Activated T-helper 17 cell treated with anti-CD3 and anti-CD28 coated beads, Interleukin-2, amount 50 U/mL, for 72 hours (primary cell): Measurements from ENCODE around the gene CHML. TPM values are rescaled to one million over a fixed set of nuclear protein-coding genes. Genes with fewer than 3 reads are reported as not detected.

ENCODE experiments used
- ATAC-seq: fragments of 150-1000 bp; cut with Tn5 transposase; replicated peaks from 2 replicates; pipeline ENCODE4 v1.10.0; 2021; ENCODE audit warnings: mild to moderate bottlenecking, moderate library complexity
- H3K27ac Mint-ChIP-seq: one replicate; pipeline ENCODE4 v1.8.0; 2022; ENCODE audit warnings: mixed read lengths
- H3K27me3 Mint-ChIP-seq: one replicate; pipeline ENCODE4 v1.8.0; 2022; ENCODE audit warnings: mixed read lengths
- H3K36me3 Mint-ChIP-seq: one replicate; pipeline ENCODE4 v1.8.0; 2022; ENCODE audit warnings: low read depth, mild to moderate bottlenecking, mixed read lengths
- H3K4me1 Mint-ChIP-seq: one replicate; pipeline ENCODE4 v1.8.0; 2022; ENCODE audit warnings: mixed read lengths
- H3K4me3 Mint-ChIP-seq: one replicate; pipeline ENCODE4 v1.8.0; 2022; ENCODE audit warnings: mild to moderate bottlenecking, mixed read lengths
- H3K9me3 Mint-ChIP-seq: one replicate; pipeline ENCODE4 v1.8.0; 2022; ENCODE audit warnings: mixed read lengths
- total RNA-seq, 2 donors: library from RNA; stranded (reverse); gene quantifications; one replicate each; pipeline ENCODE4 v1.2.3, GENCODE V29; 2022

The CHML gene
- total RNA-seq, 2 donors from 2014 or later: 8.9 to 13.4 TPM

DNA sequence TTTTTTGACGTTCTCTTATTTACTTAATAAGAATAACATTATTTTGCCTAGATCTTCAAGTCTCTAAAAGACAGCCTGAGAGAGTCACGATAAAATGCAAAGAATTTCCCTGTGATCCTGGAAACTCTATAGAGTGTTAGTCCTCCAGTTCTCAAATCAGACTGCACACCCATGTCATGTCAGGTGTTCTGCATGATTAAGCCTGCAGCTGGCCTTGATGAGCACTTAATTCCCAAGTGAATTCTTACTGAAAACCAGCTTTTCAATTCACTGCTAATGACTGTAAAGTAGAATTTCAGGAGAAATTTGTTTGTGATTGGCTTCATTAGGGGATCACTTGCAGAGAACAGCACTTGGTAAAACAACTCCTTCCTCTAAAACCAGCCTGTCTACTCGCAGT, 41.9 kb downstream of the CHML start:
- ATAC-seq: no peak
- Mint-ChIP-seq H3K27ac (no peak overlapping the region), H3K9me3 (no peaks in the 10 kb centered on the region), H3K4me3 (no peak overlapping the region), H3K4me1 (peaks cover 1% of the 10 kb centered on the region), H3K27me3 (no peaks in the 10 kb centered on the region), H3K36me3 (peaks cover 26% of the 10 kb centered on the region)

DNA sequence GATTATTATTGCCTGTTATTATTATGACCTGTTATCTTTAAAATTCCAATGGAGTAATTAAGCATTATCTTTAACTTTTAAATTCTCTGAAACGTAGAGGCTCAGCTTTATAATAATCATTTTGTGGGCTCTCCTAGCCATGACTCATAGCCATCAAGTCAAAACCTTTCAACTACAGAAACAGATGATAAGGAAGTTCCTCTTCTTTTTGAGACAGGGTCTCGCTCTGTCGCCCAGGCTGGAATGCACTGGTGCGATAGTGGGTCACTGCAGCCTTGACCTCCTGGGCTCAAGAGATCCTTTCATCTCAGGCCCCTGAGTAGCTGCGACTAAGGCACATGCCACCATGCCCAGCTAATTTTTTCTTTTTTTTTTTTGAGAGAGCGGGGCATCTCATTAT, 43.5 kb downstream of the CHML start:
- Mint-ChIP-seq H3K27me3 (no peaks in the 10 kb centered on the region), H3K9me3 (no peaks in the 10 kb centered on the region), H3K27ac (no peak overlapping the region), H3K36me3 (peaks cover 19% of the 10 kb centered on the region), H3K4me3 (no peak overlapping the region), H3K4me1 (peaks cover 9% of the 10 kb centered on the region)
- no peak for ATAC-seq

DNA sequence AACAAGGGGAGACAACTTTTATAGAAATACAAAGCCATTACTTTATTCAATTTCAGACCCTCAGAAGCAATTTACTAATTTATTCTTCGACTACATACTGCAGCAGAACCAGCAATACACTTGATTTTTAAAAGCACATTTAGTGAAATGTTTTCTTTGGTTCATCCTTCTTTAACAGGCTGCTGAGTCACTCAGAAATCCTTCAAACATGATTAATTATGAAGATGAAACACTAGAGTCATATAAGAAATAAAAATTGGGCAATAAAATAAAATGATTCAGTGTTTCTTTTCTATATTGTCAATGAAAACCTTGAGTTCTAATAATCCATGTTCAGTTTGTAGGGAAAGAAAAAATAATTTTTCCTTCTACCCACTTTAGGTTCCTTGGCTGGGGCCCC, 47.0 kb downstream of the CHML start:
- Mint-ChIP-seq H3K4me3 (peak overlapping the region; percentile 34), H3K27me3 (no peaks in the 10 kb centered on the region), H3K36me3 (peaks cover 19% of the 10 kb centered on the region), H3K27ac (peak overlapping the region; percentile 69), H3K9me3 (no peaks in the 10 kb centered on the region), H3K4me1 (peaks cover 12% of the 10 kb centered on the region)
- no peak for ATAC-seq

DNA sequence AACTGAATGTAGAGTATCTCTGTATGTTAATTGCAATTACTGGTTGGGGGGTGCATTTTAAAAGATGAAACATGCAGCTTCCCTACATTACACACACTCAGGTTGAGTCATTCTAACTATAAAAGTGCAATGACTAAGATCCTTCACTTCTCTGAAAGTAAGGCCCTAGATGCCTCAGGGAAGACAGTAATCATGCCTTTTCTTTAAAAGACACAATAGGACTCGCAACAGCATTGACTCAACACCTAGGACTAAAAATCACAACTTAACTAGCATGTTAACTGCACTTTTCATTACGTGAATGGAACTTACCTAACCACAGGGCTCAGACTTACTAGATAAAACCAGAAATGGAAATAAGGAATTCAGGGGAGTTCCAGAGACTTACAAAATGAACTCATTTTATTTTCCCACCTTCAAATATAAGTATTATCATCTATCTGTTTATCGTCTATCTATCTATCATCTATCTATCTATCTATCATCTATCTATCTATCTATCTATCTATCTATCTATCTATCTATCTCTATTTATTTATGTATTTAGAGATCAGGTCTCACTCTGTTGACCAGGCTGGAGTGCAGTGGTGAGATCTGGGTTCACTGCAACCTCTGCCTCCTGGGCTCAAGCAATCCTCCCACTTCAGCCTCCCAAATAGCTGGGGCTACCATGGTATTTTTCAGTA, 47.8 kb downstream of the CHML start:
- Mint-ChIP-seq H3K4me3 (peak overlapping the region; percentile 34), H3K36me3 (peaks cover 19% of the 10 kb centered on the region), H3K4me1 (peaks cover 12% of the 10 kb centered on the region), H3K27ac (peak overlapping the region; percentile 69), H3K9me3 (no peaks in the 10 kb centered on the region), H3K27me3 (no peaks in the 10 kb centered on the region)
- ATAC-seq: peak; percentile 96

DNA sequence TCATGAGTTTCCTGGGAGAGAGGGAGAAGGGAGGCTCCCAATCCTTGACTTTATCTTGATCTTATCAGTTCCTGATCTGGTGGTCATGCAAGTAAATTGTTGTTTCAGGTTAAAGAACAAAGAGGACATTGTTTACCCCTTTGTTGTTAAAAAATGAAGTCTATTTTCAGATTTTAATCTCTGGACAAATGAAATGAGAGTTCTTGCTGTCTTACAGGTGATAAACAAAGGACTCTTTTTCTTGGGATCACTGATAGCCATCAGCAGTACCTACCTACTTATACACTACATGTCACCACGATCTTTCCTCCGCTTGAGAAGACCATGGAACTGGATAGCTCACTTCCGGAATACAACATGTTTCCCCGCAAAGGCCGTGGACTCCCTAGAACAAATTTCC, 48.4 kb downstream of the CHML start:
- Mint-ChIP-seq H3K36me3 (peaks cover 19% of the 10 kb centered on the region), H3K27me3 (no peaks in the 10 kb centered on the region), H3K27ac (peak overlapping the region; percentile 69), H3K9me3 (no peaks in the 10 kb centered on the region), H3K4me3 (peak overlapping the region; percentile 34), H3K4me1 (peaks cover 12% of the 10 kb centered on the region)
- ATAC-seq: no peak

DNA sequence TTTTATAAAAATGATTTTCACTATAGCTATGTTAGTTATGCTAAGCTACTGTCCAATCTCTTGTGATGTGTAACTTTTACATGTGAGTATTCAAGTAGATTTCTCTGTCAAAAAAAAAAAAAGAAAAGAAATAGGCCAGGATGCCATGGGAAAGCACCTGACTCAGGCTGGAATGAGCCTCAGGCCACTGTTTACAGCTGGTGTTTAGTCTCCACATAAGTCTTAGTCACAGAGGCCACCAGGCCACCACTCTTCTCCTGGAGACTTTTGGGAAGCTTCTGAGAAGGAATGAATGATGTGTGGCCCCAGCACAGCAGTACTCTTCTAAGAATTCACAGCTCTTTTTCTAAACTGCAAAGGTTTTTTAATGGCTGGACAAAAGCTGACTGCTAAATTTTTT, 48.9 kb downstream of the CHML start:
- Mint-ChIP-seq H3K4me1 (peaks cover 12% of the 10 kb centered on the region), H3K4me3 (peak overlapping the region; percentile 34), H3K36me3 (peaks cover 19% of the 10 kb centered on the region), H3K9me3 (no peaks in the 10 kb centered on the region), H3K27me3 (no peaks in the 10 kb centered on the region), H3K27ac (peak overlapping the region; percentile 69)
- ATAC-seq: peak; percentile 62

DNA sequence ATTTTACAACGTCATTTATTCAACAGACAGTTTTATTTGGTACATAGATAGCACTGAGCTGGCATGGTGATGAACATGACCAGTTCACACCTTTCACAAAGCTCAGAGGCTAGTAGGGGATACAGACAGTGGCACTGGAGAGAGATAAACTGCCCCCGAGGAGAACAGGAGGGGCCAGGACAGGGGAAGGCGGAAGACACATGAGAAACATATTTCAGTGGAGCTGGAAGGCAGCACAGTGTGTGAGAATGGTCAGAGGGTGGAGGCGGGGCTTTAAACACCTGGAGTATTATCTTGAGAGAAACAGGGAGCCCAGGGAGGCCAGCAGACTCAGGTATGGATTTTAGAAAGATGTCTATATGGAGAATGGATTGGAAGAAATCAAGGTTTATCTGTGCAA, 49.5 kb downstream of the CHML start:
- Mint-ChIP-seq H3K27ac (peak overlapping the region; percentile 60), H3K36me3 (peaks cover 19% of the 10 kb centered on the region), H3K27me3 (no peaks in the 10 kb centered on the region), H3K9me3 (no peaks in the 10 kb centered on the region), H3K4me3 (no peak overlapping the region), H3K4me1 (peaks cover 12% of the 10 kb centered on the region)
- no peak for ATAC-seq

Other genes starting within 250 kb of the CHML start
- gene FH, start 120.6 kb downstream of the CHML start, total RNA-seq: 10 to 100 TPM; 29.2 to 62.5 TPM
- gene KMO, start 108.0 kb downstream of the CHML start, total RNA-seq: under 1 TPM in 1 of 2 donors, not detected in 1; 0.40 TPM
- gene OPN3, start within 50 bp of the CHML start, total RNA-seq: 10 to 100 TPM in 1 of 2 donors, 1 to 10 TPM in 1; 9.2 to 14.7 TPM
- not detected for gene WDR64, start 11.9 kb upstream of the CHML start, total RNA-seq
- 10 to 100 TPM; 32.3 to 50.2 TPM for gene EXO1, start 207.8 kb upstream of the CHML start, total RNA-seq